ENCODE measurements around the gene CDK5RAP2. TPM values are rescaled to one million over a fixed set of nuclear protein-coding genes. Genes with fewer than 3 reads are reported as not detected.

Gene CDK5RAP2
- total RNA-seq, 1 donor from 2014 or later: 54.5 TPM

DNA sequence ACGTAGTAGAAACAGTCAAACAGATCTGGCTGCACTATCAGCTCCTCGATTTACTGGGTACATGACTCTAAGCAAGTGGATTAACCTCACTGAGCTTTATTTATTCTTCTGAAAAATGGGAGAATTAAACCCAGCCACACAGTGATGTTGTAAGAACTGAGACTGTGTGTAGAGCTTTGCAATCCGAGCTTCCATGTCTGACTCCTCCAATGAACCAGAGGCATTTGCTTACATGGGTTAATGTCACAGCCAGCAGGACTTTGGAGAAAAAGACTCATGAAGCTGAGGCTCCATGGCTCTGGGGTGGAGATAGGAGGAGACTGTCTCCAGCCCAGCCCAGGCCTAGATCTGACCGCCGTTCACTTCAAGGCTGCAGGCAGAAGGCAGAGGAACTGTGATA is 201.3 kb downstream of the CDK5RAP2 start:
- no peaks in the 10 kb centered on the region for H3K27me3 ChIP-seq
- no peak overlapping the region for H3K27ac ChIP-seq
- no peak overlapping the region for H3K4me3 ChIP-seq
- DNase-seq (ENCODE audit: extremely low spot score in 2 of 2): no peak
- no peaks in the 10 kb centered on the region for H3K4me1 ChIP-seq
- no peak for TF ChIP-seq POLR2A (IDR thresholded peaks at IDR 0.05)
- TF ChIP-seq, protein P1, sequence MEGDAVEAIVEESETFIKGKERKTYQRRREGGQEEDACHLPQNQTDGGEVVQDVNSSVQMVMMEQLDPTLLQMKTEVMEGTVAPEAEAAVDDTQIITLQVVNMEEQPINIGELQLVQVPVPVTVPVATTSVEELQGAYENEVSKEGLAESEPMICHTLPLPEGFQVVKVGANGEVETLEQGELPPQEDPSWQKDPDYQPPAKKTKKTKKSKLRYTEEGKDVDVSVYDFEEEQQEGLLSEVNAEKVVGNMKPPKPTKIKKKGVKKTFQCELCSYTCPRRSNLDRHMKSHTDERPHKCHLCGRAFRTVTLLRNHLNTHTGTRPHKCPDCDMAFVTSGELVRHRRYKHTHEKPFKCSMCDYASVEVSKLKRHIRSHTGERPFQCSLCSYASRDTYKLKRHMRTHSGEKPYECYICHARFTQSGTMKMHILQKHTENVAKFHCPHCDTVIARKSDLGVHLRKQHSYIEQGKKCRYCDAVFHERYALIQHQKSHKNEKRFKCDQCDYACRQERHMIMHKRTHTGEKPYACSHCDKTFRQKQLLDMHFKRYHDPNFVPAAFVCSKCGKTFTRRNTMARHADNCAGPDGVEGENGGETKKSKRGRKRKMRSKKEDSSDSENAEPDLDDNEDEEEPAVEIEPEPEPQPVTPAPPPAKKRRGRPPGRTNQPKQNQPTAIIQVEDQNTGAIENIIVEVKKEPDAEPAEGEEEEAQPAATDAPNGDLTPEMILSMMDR (IDR thresholded peaks at IDR 0.05): no peak
- TF ChIP-seq POLR2AphosphoS5 (IDR thresholded peaks at IDR 0.05; ENCODE audit: insufficient read depth in 1 of 2, low read depth in 1 of 2): no peak
- no peaks in the 10 kb centered on the region for H3K9me3 ChIP-seq
- intact Hi-C loops (cut with DNase I): no loop called here
- no peaks in the 10 kb centered on the region for H3K36me3 ChIP-seq

DNA sequence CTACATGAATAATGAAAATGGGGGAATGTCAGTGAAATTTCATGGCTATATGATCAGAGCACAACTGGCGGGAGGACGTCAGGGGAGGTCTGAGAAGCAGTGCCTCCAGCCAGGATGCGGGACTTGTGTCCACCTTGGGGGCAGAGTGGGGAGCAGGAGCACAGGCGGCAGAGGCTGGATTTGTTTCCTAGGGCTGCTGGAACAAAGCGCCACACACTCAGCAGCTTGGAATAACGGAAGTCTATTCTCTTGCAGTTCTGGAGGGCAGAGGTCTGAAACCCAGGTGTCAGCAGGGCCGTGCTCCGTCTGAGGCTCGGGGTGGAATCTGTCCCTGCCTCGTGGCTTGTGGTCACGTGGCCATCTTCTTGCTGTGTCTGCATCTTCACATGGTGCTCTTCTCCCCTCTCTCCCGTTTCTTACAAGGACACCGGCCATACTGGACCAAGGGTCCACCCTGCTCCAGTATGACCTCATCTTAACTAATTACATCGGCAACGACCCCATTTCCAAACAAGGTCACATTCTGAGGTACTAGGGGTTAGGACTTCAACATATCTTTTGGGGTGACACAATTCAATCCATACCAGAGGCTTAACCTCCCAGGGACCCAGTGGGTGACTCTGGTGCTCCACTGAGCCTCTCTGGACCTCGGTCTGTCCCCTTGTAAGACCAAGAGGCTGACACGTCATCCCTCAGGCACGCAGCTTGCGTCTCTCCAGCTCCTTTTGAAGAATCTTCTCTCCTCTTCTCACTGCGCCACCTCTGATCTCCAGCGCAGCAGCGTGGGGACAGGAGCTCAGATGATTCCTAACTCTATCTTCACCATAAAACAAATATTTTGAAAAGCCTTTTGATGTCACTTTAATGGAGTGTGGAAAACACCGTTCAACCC is 202.5 kb downstream of the CDK5RAP2 start:
- no peak overlapping the region for H3K4me3 ChIP-seq
- intact Hi-C loops (cut with DNase I): no loop called here
- H3K36me3 ChIP-seq: no peaks in the 10 kb centered on the region

DNA sequence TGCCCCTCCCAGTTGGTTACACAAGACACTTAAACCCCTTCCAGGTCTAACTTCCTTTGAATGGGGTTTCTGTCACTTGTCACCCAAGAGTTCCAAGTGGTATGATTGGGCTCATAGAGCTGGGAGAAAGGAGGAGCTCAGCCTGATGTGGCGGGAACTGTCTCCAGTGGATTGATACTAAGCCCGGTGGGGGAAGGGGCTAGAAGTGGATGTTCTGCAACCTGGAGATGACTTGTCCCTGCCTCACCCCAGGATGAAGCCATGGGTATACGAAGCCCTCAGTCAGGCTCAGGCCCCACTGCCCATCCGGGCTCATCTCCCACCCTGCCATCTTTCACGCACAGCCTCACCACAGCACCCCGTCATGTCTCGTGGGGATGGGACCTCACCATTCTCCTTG is 203.9 kb downstream of the CDK5RAP2 start:
- H3K27ac ChIP-seq: no peak overlapping the region
- no peak for TF ChIP-seq POLR2AphosphoS5 (IDR thresholded peaks at IDR 0.05; ENCODE audit: insufficient read depth in 1 of 2, low read depth in 1 of 2)
- TF ChIP-seq POLR2A (IDR thresholded peaks at IDR 0.05): no peak
- intact Hi-C loops (cut with DNase I): no loop called here
- no peak overlapping the region for H3K4me3 ChIP-seq
- no peaks in the 10 kb centered on the region for H3K27me3 ChIP-seq
- H3K9me3 ChIP-seq: no peaks in the 10 kb centered on the region
- H3K4me1 ChIP-seq: no peaks in the 10 kb centered on the region
- H3K36me3 ChIP-seq: no peaks in the 10 kb centered on the region
- no peak for DNase-seq (ENCODE audit: extremely low spot score in 2 of 2)

More for the DNA sequence above, 202.5 kb downstream of the CDK5RAP2 start:
- H3K4me1 ChIP-seq: no peaks in the 10 kb centered on the region
- no peaks in the 10 kb centered on the region for H3K27me3 ChIP-seq
- no peaks in the 10 kb centered on the region for H3K9me3 ChIP-seq
- H3K27ac ChIP-seq: no peak overlapping the region
- TF ChIP-seq POLR2AphosphoS5 (IDR thresholded peaks at IDR 0.05; ENCODE audit: insufficient read depth in 1 of 2, low read depth in 1 of 2) (no peak), POLR2A (IDR thresholded peaks at IDR 0.05) (no peak)
- TF ChIP-seq, protein P1 (IDR thresholded peaks at IDR 0.05): no peak
- DNase-seq (ENCODE audit: extremely low spot score in 2 of 2): no peak

DNA sequence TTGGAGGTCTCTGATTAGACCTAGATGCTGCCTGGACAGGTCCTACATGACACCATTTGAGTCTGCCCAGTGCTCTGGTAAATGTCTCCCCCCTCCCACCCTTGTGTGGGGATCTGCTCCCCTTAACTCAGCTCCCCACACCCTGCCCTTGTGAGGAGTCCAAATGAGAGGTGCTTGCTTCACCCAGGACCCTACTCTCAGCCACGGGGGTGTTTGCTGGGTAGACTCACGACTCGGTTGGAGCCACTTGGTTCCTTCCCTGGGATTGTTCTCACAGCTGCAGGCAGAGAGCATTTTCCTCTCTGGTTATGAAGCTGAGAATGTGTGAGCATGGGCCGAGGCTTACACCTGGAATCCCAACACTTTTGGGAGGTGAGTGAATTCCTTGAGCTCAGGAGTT is 204.7 kb downstream of the CDK5RAP2 start:
- Histone ChIP-seq H3K27me3 (no peaks in the 10 kb centered on the region), H3K9me3 (no peaks in the 10 kb centered on the region), H3K4me3 (no peak overlapping the region), H3K36me3 (no peaks in the 10 kb centered on the region), H3K27ac (no peak overlapping the region), H3K4me1 (no peaks in the 10 kb centered on the region)
- no peak for DNase-seq (ENCODE audit: extremely low spot score in 2 of 2)
- TF ChIP-seq POLR2AphosphoS5 (IDR thresholded peaks at IDR 0.05; ENCODE audit: insufficient read depth in 1 of 2, low read depth in 1 of 2) (no peak), POLR2A (IDR thresholded peaks at IDR 0.05) (no peak)
- TF ChIP-seq, protein P1 (IDR thresholded peaks at IDR 0.05): no peak
- intact Hi-C loops (cut with DNase I): no loop called here

DNA sequence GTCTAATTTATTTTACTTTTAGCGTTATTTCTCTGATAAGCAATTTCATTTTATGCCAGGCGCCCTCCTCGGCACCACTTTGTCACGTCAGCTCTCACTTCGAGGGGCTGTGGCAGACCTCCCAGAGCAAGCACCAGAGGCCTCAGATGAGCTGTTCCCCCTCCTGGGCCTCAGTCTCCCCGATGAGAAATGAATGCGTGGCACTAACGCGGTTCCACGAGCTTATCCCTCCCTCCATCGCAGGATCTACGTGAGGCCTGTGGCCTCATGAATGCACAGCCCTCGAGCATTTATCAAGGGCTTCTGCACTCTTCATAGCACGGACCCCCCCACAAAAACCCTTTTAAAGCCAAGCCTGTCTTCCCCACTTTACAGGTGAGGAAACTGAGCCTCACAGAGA is 205.2 kb downstream of the CDK5RAP2 start:
- H3K27ac ChIP-seq: no peak overlapping the region
- TF ChIP-seq POLR2AphosphoS5 (IDR thresholded peaks at IDR 0.05; ENCODE audit: insufficient read depth in 1 of 2, low read depth in 1 of 2) (no peak), POLR2A (IDR thresholded peaks at IDR 0.05) (no peak)
- TF ChIP-seq, protein P1 (IDR thresholded peaks at IDR 0.05): no peak
- no peaks in the 10 kb centered on the region for H3K27me3 ChIP-seq
- H3K9me3 ChIP-seq: no peaks in the 10 kb centered on the region
- intact Hi-C loops (cut with DNase I): no loop called here
- H3K4me3 ChIP-seq: no peak overlapping the region
- no peaks in the 10 kb centered on the region for H3K36me3 ChIP-seq
- DNase-seq (ENCODE audit: extremely low spot score in 2 of 2): no peak
- H3K4me1 ChIP-seq: no peaks in the 10 kb centered on the region

Measured in vagina (tissue), 2 donors.